Activated CD4-positive, alpha-beta memory T cell treated with anti-CD3 and anti-CD28 coated beads, Interleukin-2, amount 10 ng/mL, durations not matched to agents 7 days and 5 days (primary cell): ENCODE results near the gene DNAJC28. TPM values are rescaled to one million over a fixed set of nuclear protein-coding genes. Genes with fewer than 3 reads are reported as not detected.
A peak's percentile ranks its signal among the peaks of the same experiment; 100 is the strongest.
"Not testable (repeated sequence)": the region's sequence is repeated elsewhere in the genome, so short reads cannot be mapped to it uniquely, and the experiment has no call there.

Source experiments
- CTCF ChIA-PET: fragments of 350-600 bp; sonication (Branson Sonifier 250); formaldehyde crosslinking; loops from one replicate; lab custom pipeline; 2021; ENCODE audit warnings: antibody characterized with exemption, inconsistent platforms; lab: Charles Lee
- POLR2A ChIA-PET: fragments of 350-600 bp; sonication (Branson Sonifier 250); formaldehyde crosslinking; loops from one replicate; lab custom pipeline; 2021; ENCODE audit warnings: antibody characterized with exemption; lab: Charles Lee
- DNase-seq: peaks from one replicate; pipeline ENCODE4 v3.0.0-alpha.2; 2020
- H3K27ac Mint-ChIP-seq: one replicate; pipeline ENCODE4 v1.8.0; 2021; ENCODE audit warnings: mild to moderate bottlenecking, mixed read lengths
- H3K27me3 Mint-ChIP-seq: one replicate; pipeline ENCODE4 v1.8.0; 2021; ENCODE audit warnings: mixed read lengths
- H3K36me3 Mint-ChIP-seq: one replicate; pipeline ENCODE4 v1.8.0; 2021; ENCODE audit warnings: low read depth, mixed read lengths
- H3K4me1 Mint-ChIP-seq: one replicate; pipeline ENCODE4 v1.8.0; 2021; ENCODE audit warnings: mixed read lengths
- H3K4me3 Mint-ChIP-seq: one replicate; pipeline ENCODE4 v1.8.0; 2021; ENCODE audit warnings: mild to moderate bottlenecking, mixed read lengths
- H3K9me3 Mint-ChIP-seq: one replicate; pipeline ENCODE4 v1.8.0; 2021; ENCODE audit warnings: mixed read lengths
- total RNA-seq, 2 experiments: library from RNA; stranded (reverse); gene quantifications; one replicate each; pipeline ENCODE4 v1.2.3, GENCODE V29; 2021

Gene DNAJC28
- total RNA-seq, 2 experiments from 2014 or later, result 0.55 to 0.60 TPM

- Mint-ChIP-seq H3K27ac (peak overlapping the region; percentile 81), H3K36me3 (no peaks in the 10 kb centered on the region), H3K27me3 (peaks cover 4% of the 10 kb centered on the region), H3K4me1 (peaks cover 21% of the 10 kb centered on the region), H3K9me3 (no peaks in the 10 kb centered on the region), H3K4me3 (peak overlapping the region; percentile 90)
- POLR2A ChIA-PET, result interaction anchor here (0.8 to 3.7 kb wide), 23 partner anchors 8 to 294 kb away, joined by 3 to 53 read pairs (median 5); partner anchors contain the start of genes DNAJC28, DONSON, GART and IFNAR1
- DNase-seq, result no peak
- CTCF ChIA-PET, result interaction anchor here (0.5 to 2.3 kb wide), 10 partner anchors 10 to 126 kb away, joined by 3 to 19 read pairs (median 4); partner anchors contain the start of gene DNAJC28
These were observed 10.9 kb downstream of the DNAJC28 start for GRCh38 chr21:33480481-33481103.

GRCh38 chr21:33479679-33480480 is 11.6 kb downstream of the DNAJC28 start, which contains the start of gene TMEM50B:
Gene TMEM50B (minus strand): TSS chr21:33479974. CDS start chr21:33468885, 11,089 bp downstream.
- DNase-seq, result peak; percentile 96
- H3K27me3 Mint-ChIP-seq, result peaks cover 4% of the 10 kb centered on the region
- H3K27ac Mint-ChIP-seq, result peak within 1 kb of the TSS; percentile 81
- POLR2A ChIA-PET, result interaction anchor here (0.6 to 3.7 kb wide), 29 partner anchors 9 to 753 kb away, joined by 3 to 53 read pairs (median 4); partner anchors contain the start of genes DNAJC28, DONSON, GART and IFNAR1
- H3K4me3 Mint-ChIP-seq, result peak within 1 kb of the TSS; percentile 90
- H3K36me3 Mint-ChIP-seq, result no peaks in the 10 kb centered on the region
- no peaks in the 10 kb centered on the region for H3K9me3 Mint-ChIP-seq
- peaks cover 21% of the 10 kb centered on the region for H3K4me1 Mint-ChIP-seq
- CTCF ChIA-PET, result interaction anchor here (0.5 to 2.3 kb wide), 16 partner anchors 11 to 155 kb away, joined by 3 to 19 read pairs (median 3); partner anchors contain the start of genes DNAJC28, DONSON and IFNAR1

- Mint-ChIP-seq H3K27ac (peak overlapping the region; percentile 74), H3K4me3 (peak overlapping the region; percentile 90), H3K9me3 (no peaks in the 10 kb centered on the region), H3K27me3 (peaks cover 4% of the 10 kb centered on the region), H3K4me1 (peaks cover 21% of the 10 kb centered on the region), H3K36me3 (no peaks in the 10 kb centered on the region)
- ChIA-PET CTCF (interaction anchor here (0.9 to 2.3 kb wide), 9 partner anchors 12 to 154 kb away, joined by 3 to 19 read pairs (median 3); partner anchors contain the start of genes DNAJC28, DONSON and IFNAR1), POLR2A (interaction anchor here (1.0 to 3.7 kb wide), 18 partner anchors 12 to 752 kb away, joined by 3 to 53 read pairs (median 5); partner anchors contain the start of genes DNAJC28, DONSON, GART and IFNAR1)
- peak; percentile 49 for DNase-seq
These were observed 12.4 kb downstream of the DNAJC28 start for GRCh38 chr21:33478935-33479678.

GRCh38 chr21:33478182-33478581 is 13.3 kb downstream of the DNAJC28 start:
- ChIA-PET CTCF (no interaction called here), POLR2A (interaction anchor here (3.1 kb wide), 1 partner anchor 13 kb away, joined by 53 read pairs; the partner anchor contains the start of gene DNAJC28)
- DNase-seq, result no peak
- no peaks in the 10 kb centered on the region for H3K36me3 Mint-ChIP-seq
- H3K27ac Mint-ChIP-seq, result peak overlapping the region; percentile 74
- H3K4me3 Mint-ChIP-seq, result peak overlapping the region; percentile 90
- no peaks in the 10 kb centered on the region for H3K9me3 Mint-ChIP-seq
- peaks cover 21% of the 10 kb centered on the region for H3K4me1 Mint-ChIP-seq
- H3K27me3 Mint-ChIP-seq, result peaks cover 4% of the 10 kb centered on the region

GRCh38 chr21:33477066-33477465 is 14.4 kb downstream of the DNAJC28 start:
- ChIA-PET CTCF (interaction anchor here (0.7 to 1.0 kb wide), 2 partner anchors 129 to 1470 kb away, joined by 3 to 4 read pairs; no protein-coding TSS in a partner anchor), POLR2A (no interaction called here)
- Mint-ChIP-seq H3K27me3 (no peaks in the 10 kb centered on the region), H3K27ac (no peak overlapping the region), H3K4me1 (peaks cover 21% of the 10 kb centered on the region), H3K4me3 (no peak overlapping the region), H3K36me3 (no peaks in the 10 kb centered on the region), H3K9me3 (no peaks in the 10 kb centered on the region)
- no peak for DNase-seq

GRCh38 chr21:33473344-33473743 is 18.2 kb downstream of the DNAJC28 start:
- no peaks in the 10 kb centered on the region for H3K27me3 Mint-ChIP-seq
- ChIA-PET CTCF (interaction anchor here (1.0 kb wide), 1 partner anchor 44 kb away, joined by 3 read pairs; no protein-coding TSS in a partner anchor), POLR2A (no interaction called here)
- no peak for DNase-seq
- peaks cover 6% of the 10 kb centered on the region for H3K4me1 Mint-ChIP-seq
- H3K36me3 Mint-ChIP-seq, result no peaks in the 10 kb centered on the region
- H3K9me3 Mint-ChIP-seq, result no peaks in the 10 kb centered on the region
- H3K4me3 Mint-ChIP-seq, result no peak overlapping the region
- H3K27ac Mint-ChIP-seq, result no peak overlapping the region

GRCh38 chr21:33470701-33471100 is 20.8 kb downstream of the DNAJC28 start:
- Mint-ChIP-seq H3K9me3 (no peaks in the 10 kb centered on the region), H3K27ac (no peak overlapping the region), H3K4me1 (no peaks in the 10 kb centered on the region), H3K4me3 (no peak overlapping the region), H3K36me3 (no peaks in the 10 kb centered on the region), H3K27me3 (no peaks in the 10 kb centered on the region)
- no peak for DNase-seq
- POLR2A ChIA-PET, result no interaction called here
- CTCF ChIA-PET, result no interaction called here

GRCh38 chr21:33469183-33469582 is 22.3 kb downstream of the DNAJC28 start:
- H3K36me3 Mint-ChIP-seq, H3K27ac Mint-ChIP-seq, H3K9me3 Mint-ChIP-seq, POLR2A ChIA-PET, CTCF ChIA-PET, H3K4me1 Mint-ChIP-seq, DNase-seq, H3K27me3 Mint-ChIP-seq, H3K4me3 Mint-ChIP-seq: not testable (repeated sequence)

- Mint-ChIP-seq H3K27ac (no peak overlapping the region), H3K4me1 (no peaks in the 10 kb centered on the region), H3K27me3 (no peaks in the 10 kb centered on the region), H3K9me3 (no peaks in the 10 kb centered on the region), H3K36me3 (peaks cover 3% of the 10 kb centered on the region), H3K4me3 (no peak overlapping the region)
- ChIA-PET CTCF (interaction anchor here (1.3 to 3.2 kb wide), 2 partner anchors 18 to 144 kb away, joined by 4 to 12 read pairs; partner anchors contain the start of gene TMEM50B), POLR2A (no interaction called here)
- DNase-seq, result no peak
These were observed 29.8 kb downstream of the DNAJC28 start for GRCh38 chr21:33461538-33462250.

- H3K4me3 Mint-ChIP-seq, result no peak overlapping the region
- DNase-seq, result no peak
- H3K9me3 Mint-ChIP-seq, result no peaks in the 10 kb centered on the region
- peaks cover 3% of the 10 kb centered on the region for H3K36me3 Mint-ChIP-seq
- H3K27me3 Mint-ChIP-seq, result no peaks in the 10 kb centered on the region
- H3K4me1 Mint-ChIP-seq, result peaks cover 1% of the 10 kb centered on the region
- ChIA-PET CTCF (no interaction called here), POLR2A (no interaction called here)
- no peak overlapping the region for H3K27ac Mint-ChIP-seq
These were observed 32.7 kb downstream of the DNAJC28 start for GRCh38 chr21:33458861-33459260.

GRCh38 chr21:33455686-33456446 is 35.6 kb downstream of the DNAJC28 start:
- Mint-ChIP-seq H3K27ac (no peak overlapping the region), H3K4me3 (no peak overlapping the region), H3K9me3 (no peaks in the 10 kb centered on the region), H3K27me3 (no peaks in the 10 kb centered on the region), H3K4me1 (peaks cover 1% of the 10 kb centered on the region), H3K36me3 (peaks cover 6% of the 10 kb centered on the region)
- DNase-seq, result no peak
- CTCF ChIA-PET, result interaction anchor here (1.1 to 3.5 kb wide), 3 partner anchors 11 to 150 kb away, joined by 3 to 11 read pairs (median 5); no protein-coding TSS in a partner anchor
- POLR2A ChIA-PET, result no interaction called here
